Heart right ventricle (tissue), 16 donors: ENCODE data around the gene ABHD12. TPM values are rescaled to one million over a fixed set of nuclear protein-coding genes. Genes with fewer than 3 reads are reported as not detected.

Experiments used
- ATAC-seq, 8 donors: fragments of 200-7000 bp; cut with Tn5 transposase; one replicate each; pipeline ENCODE4 v1.9.1; 2020; ENCODE audit warnings: mild to moderate bottlenecking in 8 of 8, moderate library complexity in 8 of 8, moderate number of reproducible peaks in 1 of 8
- DNase-seq, 2 donors: peaks; one replicate each; pipeline ENCODE4 v3.0.0-alpha.2; 2020
- H3K27ac ChIP-seq, 10 donors: fragments of 200-600 bp; sonication (generic) in 2 of 10; one replicate each; pipeline versions ENCODE4 v1.5.0 to v1.8.0; 2020 to 2022; ENCODE audit warnings: mild to moderate bottlenecking in 3 of 10
- H3K27me3 ChIP-seq, 7 donors: fragments of 200-600 bp; one replicate each; pipeline ENCODE4 v1.8.0; 2021 to 2022; ENCODE audit warnings: mild to moderate bottlenecking in 2 of 7
- H3K36me3 ChIP-seq, 9 donors: fragments of 200-600 bp; sonication (generic) in 1 of 9; one replicate each; pipeline versions ENCODE4 v1.5.0 to v1.8.0; 2020 to 2022; ENCODE audit warnings: mild to moderate bottlenecking in 2 of 9
- H3K4me1 ChIP-seq, 9 donors: fragments of 200-600 bp; sonication (generic) in 1 of 9; one replicate each; pipeline versions ENCODE4 v1.5.0 to v1.8.0; 2020 to 2022; ENCODE audit warnings: mild to moderate bottlenecking in 4 of 9
- H3K4me3 ChIP-seq, 10 donors: fragments of 200-600 bp; sonication (generic) in 2 of 10; one replicate each; pipeline versions ENCODE4 v1.5.0 to v1.8.0; 2020 to 2022; ENCODE audit warnings: mild to moderate bottlenecking in 7 of 10, moderate library complexity in 2 of 10
- H3K9me3 ChIP-seq, 11 donors: fragments of 200-600 bp in 10 of 11; sonication (generic) in 2 of 11; one replicate each; pipeline versions ENCODE4 v1.5.0 to v1.8.0; 2013 to 2022; ENCODE audit warnings: mild to moderate bottlenecking in 2 of 11, control low read depth in 1 of 11, moderate library complexity in 1 of 11
- WGBS, 2 donors: extraction: QIAGEN DNeasy Blood & Tissue Kit; methylation state at CpG; one replicate each; pipeline ENCODE4 v1.1.7; 2013; ENCODE audit warnings: inconsistent platforms in 1 of 2; 5-methylcytosine and 5-hydroxymethylcytosine counted together
- intact Hi-C, 10 donors: fragments of 100-400 bp; cut with DNase I; formaldehyde crosslinking; loops; one replicate each; pipeline versions ENCODE4 v1.11.1 to v1.14.2; 2022
- polyA plus RNA-seq, 2 donors: library from polyadenylated mRNA; stranded (reverse); fragments of 200-250 nt; gene quantifications; one replicate each; pipeline ENCODE4 v1.2.3, GENCODE V29; 2013
- total RNA-seq, 10 donors: library from RNA; stranded (reverse); fragmentation: NEBNext Ultra II Directional in 3 of 10; extraction: Animal tissue kit (Norgen Biotek cat#: 25700) in 3 of 10; gene quantifications; one replicate each; pipeline versions ENCODE4 v1.2.1 to v1.2.4, GENCODE V29; 2021 to 2023
- TF ChIP-seq, protein P1 (sequence below), 9 donors: fragments of 200-600 bp; sonication (generic) in 2 of 9; IDR thresholded peaks; one replicate each; pipeline versions ENCODE4 v1.5.0 to v1.8.0; 2021 to 2022; ENCODE audit warnings: antibody characterized with exemption in 9 of 9, mild to moderate bottlenecking in 5 of 9, moderate library complexity in 1 of 9
- donor health status: Arrhythmogenic right ventricular cardiomyopathy.
- donor health status: ischemic (EF 13 %, LVEDD 7.1; RV severe dilation, severe dysfunction).
- donor health status: healthy with polysubstance abuse.
- donor health status: DM: no; HTN: yes; CAD: no.
- donor health status: DM: no; HTN: no; CAD: no.
- donor health status: ischemic (EF 25% LVEDD 6.9; RV normal size, moderate dysfunction).
- donor health status: ischemic (EF 25% LVEDD 5.7; RV mildly dilated, moderate dysfunction).
- donor health status: healthy.
- donor health status: DM: yes; HTN: yes; CAD: no.
- donor health status: Ischemic cardiomyopathy.
- donor health status: ischemic (EF 35%, LVEDD 5.7; RV mildly dilated, moderate dysfunction).
- donor health status: nonischemic (EF 11% LVEDD 7.7; RV severe dilation, severe dysfunction).
- donor health status: DM: yes; HTN: yes; CAD: no.
- donor health status: PGD.
- donor health status: ischemic (EF 29% LVEDD 5.4; RV normal size, mild dysfunction).
- donor health status: nonischemic (EF 23%, LVEDD 6.1; RV moderate dilation, normal function).

ABHD12 gene
- total and polyA plus RNA-seq, 12 donors = 21.1 to 41.3 (median 28.1) TPM

DNA sequence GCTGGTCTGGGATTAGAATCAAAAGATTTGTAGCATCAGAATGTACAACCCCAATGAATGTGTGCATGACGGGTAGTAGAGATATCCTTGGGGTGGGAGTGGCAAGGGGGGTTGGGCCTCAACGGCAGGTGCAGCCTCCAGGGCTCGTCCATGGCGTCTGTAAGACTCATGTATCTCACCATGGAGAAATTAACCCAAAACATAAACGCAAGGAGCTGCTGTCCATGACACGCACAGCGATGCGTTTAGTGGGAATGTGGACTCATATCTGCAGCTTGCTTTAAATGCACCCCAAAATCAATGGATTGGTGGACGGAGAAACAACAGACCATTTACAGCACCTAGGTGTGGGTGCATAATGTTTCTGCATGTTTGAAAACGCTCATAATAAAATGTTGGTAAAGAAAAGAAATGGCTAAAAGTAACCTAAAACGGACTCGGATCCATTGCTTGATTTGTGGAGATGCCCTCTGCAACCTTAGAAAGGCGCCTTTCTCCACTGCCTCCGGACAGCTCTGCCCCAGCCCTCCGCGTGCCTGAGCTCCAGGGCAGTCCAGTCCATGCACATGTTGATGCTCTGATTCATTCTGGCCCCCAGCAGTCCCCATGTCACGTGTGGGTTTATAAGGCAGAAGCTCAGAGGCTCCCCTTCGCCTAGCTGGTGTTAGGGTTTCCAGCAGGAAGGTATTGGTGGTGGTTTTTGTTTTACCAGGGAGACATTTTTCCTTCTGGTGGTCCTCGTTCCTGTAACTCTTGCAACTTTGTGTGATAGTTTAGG is 118.2 kb downstream of the ABHD12 start:
- TF ChIP-seq, protein P1, sequence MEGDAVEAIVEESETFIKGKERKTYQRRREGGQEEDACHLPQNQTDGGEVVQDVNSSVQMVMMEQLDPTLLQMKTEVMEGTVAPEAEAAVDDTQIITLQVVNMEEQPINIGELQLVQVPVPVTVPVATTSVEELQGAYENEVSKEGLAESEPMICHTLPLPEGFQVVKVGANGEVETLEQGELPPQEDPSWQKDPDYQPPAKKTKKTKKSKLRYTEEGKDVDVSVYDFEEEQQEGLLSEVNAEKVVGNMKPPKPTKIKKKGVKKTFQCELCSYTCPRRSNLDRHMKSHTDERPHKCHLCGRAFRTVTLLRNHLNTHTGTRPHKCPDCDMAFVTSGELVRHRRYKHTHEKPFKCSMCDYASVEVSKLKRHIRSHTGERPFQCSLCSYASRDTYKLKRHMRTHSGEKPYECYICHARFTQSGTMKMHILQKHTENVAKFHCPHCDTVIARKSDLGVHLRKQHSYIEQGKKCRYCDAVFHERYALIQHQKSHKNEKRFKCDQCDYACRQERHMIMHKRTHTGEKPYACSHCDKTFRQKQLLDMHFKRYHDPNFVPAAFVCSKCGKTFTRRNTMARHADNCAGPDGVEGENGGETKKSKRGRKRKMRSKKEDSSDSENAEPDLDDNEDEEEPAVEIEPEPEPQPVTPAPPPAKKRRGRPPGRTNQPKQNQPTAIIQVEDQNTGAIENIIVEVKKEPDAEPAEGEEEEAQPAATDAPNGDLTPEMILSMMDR (IDR thresholded peaks at IDR 0.05) = no peak
- WGBS, 2 donors = 71 to 82% methylated on average over 19 of the region's 19 CpGs
- Histone ChIP-seq H3K27me3 (no peaks in the 10 kb centered on the region), H3K27ac (peak overlapping the region in 7 of 10 donors; percentile 42 to 73 (median 56)), H3K9me3 (no peaks in the 10 kb centered on the region), H3K4me3 (no peak overlapping the region), H3K36me3 (peaks cover 0 to 87% (median 68%) of the 10 kb centered on the region in 9 donors), H3K4me1 (peaks cover 0 to 65% (median 36%) of the 10 kb centered on the region in 9 donors)
- intact Hi-C loops = no loop called here
- ATAC-seq (no peak), DNase-seq (peak in 1 of 2 donors; percentile 3)

DNA sequence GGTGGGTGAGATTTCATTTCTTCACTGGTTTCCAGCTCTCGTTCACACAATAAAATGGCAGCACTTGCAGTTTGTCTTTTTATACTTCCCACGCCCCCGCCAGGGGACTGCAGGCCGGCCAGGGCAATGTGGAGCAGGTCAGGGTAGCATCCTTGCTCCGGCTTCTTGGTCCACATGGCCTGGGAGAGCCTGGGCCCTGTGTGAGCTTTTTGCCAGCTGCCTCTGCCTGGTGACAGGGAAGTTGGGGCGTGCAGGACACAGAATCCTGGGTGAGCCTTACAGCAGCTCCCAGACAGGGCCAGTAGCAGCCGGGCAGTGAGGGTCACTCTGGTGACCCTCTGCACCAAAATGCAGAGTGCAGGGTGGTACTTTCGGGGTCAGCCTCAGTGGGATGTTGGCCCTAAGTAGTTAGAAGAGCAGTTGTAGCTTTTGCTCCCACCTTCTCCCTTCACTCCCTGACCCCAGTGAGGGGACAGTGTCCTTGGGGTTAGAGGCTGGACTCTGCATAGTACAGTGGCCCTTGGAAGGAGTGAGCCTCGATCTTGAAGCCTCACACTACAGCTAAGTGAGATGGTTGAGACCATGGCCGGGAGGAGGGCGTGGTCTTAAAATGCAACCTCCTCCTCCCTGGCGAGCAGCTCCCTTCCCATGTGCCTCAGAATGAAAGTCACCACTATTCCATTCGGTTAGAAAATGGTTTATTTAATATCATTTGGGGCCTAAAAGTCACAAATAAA is 119.0 kb downstream of the ABHD12 start:
- ATAC-seq = no peak
- Histone ChIP-seq H3K36me3 (peaks cover 0 to 85% (median 66%) of the 10 kb centered on the region in 9 donors), H3K27me3 (no peaks in the 10 kb centered on the region), H3K9me3 (no peaks in the 10 kb centered on the region), H3K4me1 (peaks cover 0 to 58% (median 36%) of the 10 kb centered on the region in 9 donors), H3K27ac (peak overlapping the region in 5 of 10 donors; percentile 3 to 68 (median 29)), H3K4me3 (no peak overlapping the region)
- 89 to 90% methylated on average over 13 of the region's 13 CpGs for WGBS, 2 donors
- intact Hi-C loops = no loop called here
- TF ChIP-seq, protein P1 (IDR thresholded peaks at IDR 0.05) = no peak
- DNase-seq = peak in 1 of 2 donors; percentile 1

DNA sequence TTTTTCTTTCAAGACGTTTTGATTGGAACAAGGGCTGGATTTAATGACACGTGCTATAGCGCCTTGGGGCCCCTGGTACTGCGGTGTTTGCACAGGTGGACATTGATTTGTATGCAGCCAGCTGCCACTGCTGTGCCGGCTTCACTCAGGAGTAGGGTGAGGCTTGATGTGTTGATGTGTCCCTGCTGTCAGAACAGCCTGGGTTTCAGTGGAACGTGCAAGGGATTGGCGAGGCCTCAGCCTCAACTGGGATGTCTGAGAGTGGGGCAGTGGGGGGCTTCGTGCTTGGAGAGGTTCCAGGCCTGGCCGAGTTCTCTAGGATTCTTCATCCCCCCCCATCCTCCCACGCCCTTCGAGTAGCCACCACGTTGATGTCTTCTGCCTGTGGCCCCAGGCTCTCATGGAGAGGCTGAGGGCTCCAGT is 119.8 kb downstream of the ABHD12 start:
- H3K4me1 ChIP-seq = peaks cover 0 to 51% (median 36%) of the 10 kb centered on the region in 9 donors
- TF ChIP-seq, protein P1 (IDR thresholded peaks at IDR 0.05) = no peak
- H3K27me3 ChIP-seq = no peaks in the 10 kb centered on the region
- intact Hi-C loops = no loop called here
- H3K36me3 ChIP-seq = peaks cover 0 to 84% (median 58%) of the 10 kb centered on the region in 9 donors
- H3K9me3 ChIP-seq = no peaks in the 10 kb centered on the region
- ATAC-seq = no peak
- peak overlapping the region in 5 of 10 donors; percentile 3 to 68 (median 29) for H3K27ac ChIP-seq
- peak in 1 of 2 donors; percentile 3 for DNase-seq
- no peak overlapping the region for H3K4me3 ChIP-seq
- 58 to 72% methylated on average over 12 of the region's 12 CpGs for WGBS, 2 donors

DNA sequence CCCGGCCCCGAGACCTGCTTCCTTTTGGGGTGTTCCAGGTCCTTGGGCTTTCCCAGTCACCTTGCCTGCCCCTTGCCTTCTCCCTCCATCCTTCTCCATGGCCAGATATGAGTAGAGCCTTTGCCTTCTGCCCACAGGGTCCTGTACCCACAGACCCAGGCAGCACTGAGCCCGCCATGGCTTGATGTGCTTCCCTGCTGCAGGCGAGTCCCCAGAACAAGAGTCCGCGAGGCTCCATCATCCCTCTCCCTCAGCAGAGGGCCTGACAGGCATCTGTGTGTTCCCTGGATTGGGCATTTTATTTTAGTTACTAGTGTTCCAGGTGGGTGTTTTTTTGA is 120.8 kb downstream of the ABHD12 start:
- no peak for DNase-seq
- Histone ChIP-seq H3K36me3 (peaks cover 0 to 74% (median 51%) of the 10 kb centered on the region in 9 donors), H3K4me1 (peaks cover 0 to 41% (median 33%) of the 10 kb centered on the region in 9 donors)

More for the DNA sequence above, 120.8 kb downstream of the ABHD12 start:
- peaks cover 0 to 4% (median 0%) of the 10 kb centered on the region in 11 donors for H3K9me3 ChIP-seq
- H3K4me3 ChIP-seq = no peak overlapping the region
- TF ChIP-seq, protein P1 (IDR thresholded peaks at IDR 0.05) = no peak
- 95% methylated on average over 6 of the region's 6 CpGs for WGBS, 2 donors
- H3K27me3 ChIP-seq = no peaks in the 10 kb centered on the region
- intact Hi-C loops = no loop called here
- no peak for ATAC-seq
- H3K27ac ChIP-seq = no peak overlapping the region
